PFSK-1 (cell line): Measurements from ENCODE around the gene ANKRD9.

Experiments
- FOXP2 ChIP-seq: optimal IDR thresholded peaks from 2 replicates; pipeline ENCODE3; 2011; ENCODE audit warnings: borderline replicate concordance, control low read depth, inconsistent platforms; ENCODE audit not compliant: insufficient read depth; ENCODE audit errors: extremely low read length, extremely low read depth
- POLR2AphosphoS5 ChIP-seq: IDR thresholded peaks from 2 replicates; pipeline ENCODE4 v1.6.1; 2012; ENCODE audit warnings: low read depth, mild to moderate bottlenecking, control low read depth, low read length, moderate library complexity
- REST ChIP-seq, 2 experiments: IDR thresholded peaks; 2 replicates each; pipeline versions ENCODE4 v1.6.1 to v1.8.0; 2011 to 2012; ENCODE audit warnings: low read depth in 2 of 2, low read length in 2 of 2, control low read depth in 1 of 2, inconsistent platforms in 1 of 2, mild to moderate bottlenecking in 1 of 2, moderate library complexity in 1 of 2; ENCODE audit not compliant: insufficient read depth in 1 of 2
- SIN3A ChIP-seq: IDR thresholded peaks from 2 replicates; pipeline ENCODE4 v1.6.1; 2012; ENCODE audit warnings: mild to moderate bottlenecking, low read length, moderate library complexity, borderline replicate concordance; ENCODE audit not compliant: insufficient read depth
- TAF1 ChIP-seq: IDR thresholded peaks from 2 replicates; pipeline ENCODE4 v1.6.1; 2012; ENCODE audit warnings: low read length, control low read depth, borderline replicate concordance; ENCODE audit not compliant: insufficient read depth

ANKRD9 gene

GRCh38 chr14:102523569-102524450 is 14.2 kb upstream of the ANKRD9 start:
- TF ChIP-seq TAF1, result no peak
- no peak for TF ChIP-seq SIN3A

GRCh38 chr14:102523200-102523568 is 13.6 kb upstream of the ANKRD9 start:
- TF ChIP-seq REST (IDR thresholded peaks at IDR 0.05; ENCODE audit: insufficient read depth in 1 of 2, low read depth in 2 of 2, low read length in 2 of 2) (no peak), FOXP2 (no peak)

- TF ChIP-seq FOXP2 (no peak), POLR2AphosphoS5 (no peak), SIN3A (no peak), TAF1 (no peak), REST (IDR thresholded peaks at IDR 0.05; ENCODE audit: insufficient read depth in 1 of 2, low read depth in 2 of 2, low read length in 2 of 2) (no peak)
These were observed 8.6 kb upstream of the ANKRD9 start for GRCh38 chr14:102518063-102518648.

- TF ChIP-seq REST (IDR thresholded peaks at IDR 0.05; ENCODE audit: insufficient read depth in 1 of 2, low read depth in 2 of 2, low read length in 2 of 2) (no peak), FOXP2 (no peak), TAF1 (no peak), SIN3A (no peak), POLR2AphosphoS5 (no peak)
These were observed 8.0 kb upstream of the ANKRD9 start for GRCh38 chr14:102517392-102518062.

GRCh38 chr14:102516531-102517391 is 7.2 kb upstream of the ANKRD9 start:
- TF ChIP-seq REST (IDR thresholded peaks at IDR 0.05; ENCODE audit: insufficient read depth in 1 of 2, low read depth in 2 of 2, low read length in 2 of 2) (no peak), FOXP2 (no peak), SIN3A (no peak), POLR2AphosphoS5 (no peak), TAF1 (no peak)
